Measurements from ENCODE around the gene SPATA16.

DNA sequence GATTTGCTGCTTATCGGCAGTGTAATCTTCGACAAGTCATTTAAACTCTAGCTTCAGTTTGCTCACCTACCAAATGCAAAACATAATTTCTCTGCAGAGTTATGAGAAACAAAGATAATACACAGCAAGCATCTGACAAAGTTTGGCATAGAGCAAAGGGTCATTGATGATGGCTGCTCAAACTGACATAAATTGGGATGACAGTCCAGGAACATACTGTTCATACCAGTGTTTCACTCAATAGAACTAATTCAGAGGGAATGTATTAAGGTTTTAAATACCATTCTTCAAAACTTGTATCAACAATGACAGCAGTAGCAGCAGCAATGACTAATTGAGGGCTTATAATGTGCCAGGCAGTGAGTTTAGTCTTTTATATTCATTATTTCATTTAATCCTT lies 137.6 kb downstream of the SPATA16 start:
- TF ChIP-seq, protein P1, sequence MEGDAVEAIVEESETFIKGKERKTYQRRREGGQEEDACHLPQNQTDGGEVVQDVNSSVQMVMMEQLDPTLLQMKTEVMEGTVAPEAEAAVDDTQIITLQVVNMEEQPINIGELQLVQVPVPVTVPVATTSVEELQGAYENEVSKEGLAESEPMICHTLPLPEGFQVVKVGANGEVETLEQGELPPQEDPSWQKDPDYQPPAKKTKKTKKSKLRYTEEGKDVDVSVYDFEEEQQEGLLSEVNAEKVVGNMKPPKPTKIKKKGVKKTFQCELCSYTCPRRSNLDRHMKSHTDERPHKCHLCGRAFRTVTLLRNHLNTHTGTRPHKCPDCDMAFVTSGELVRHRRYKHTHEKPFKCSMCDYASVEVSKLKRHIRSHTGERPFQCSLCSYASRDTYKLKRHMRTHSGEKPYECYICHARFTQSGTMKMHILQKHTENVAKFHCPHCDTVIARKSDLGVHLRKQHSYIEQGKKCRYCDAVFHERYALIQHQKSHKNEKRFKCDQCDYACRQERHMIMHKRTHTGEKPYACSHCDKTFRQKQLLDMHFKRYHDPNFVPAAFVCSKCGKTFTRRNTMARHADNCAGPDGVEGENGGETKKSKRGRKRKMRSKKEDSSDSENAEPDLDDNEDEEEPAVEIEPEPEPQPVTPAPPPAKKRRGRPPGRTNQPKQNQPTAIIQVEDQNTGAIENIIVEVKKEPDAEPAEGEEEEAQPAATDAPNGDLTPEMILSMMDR (IDR thresholded peaks at IDR 0.05), result no peak
- no peak for TF ChIP-seq POLR2A (IDR thresholded peaks at IDR 0.05)
